KMS-11 (cell line): ENCODE results near the gene CCDC68.

Experiments used
- H2AFZ ChIP-seq: fragments of 200-600 bp; sonication (generic); 2 replicates; pipeline ENCODE4 v1.6.1; 2016; ENCODE audit warnings: antibody characterized with exemption, mixed run types, low read depth
- H3K27ac ChIP-seq: fragments of 200-600 bp; sonication (generic); 2 replicates; pipeline ENCODE4 v1.6.1; 2016; ENCODE audit warnings: mild to moderate bottlenecking, mixed run types
- H3K27me3 ChIP-seq: fragments of 200-600 bp; sonication (generic); 2 replicates; pipeline ENCODE4 v1.6.1; 2017; ENCODE audit warnings: mild to moderate bottlenecking, low read depth, mixed run types, moderate library complexity; ENCODE audit not compliant: insufficient read depth
- H3K36me3 ChIP-seq: fragments of 200-600 bp; sonication (generic); 2 replicates; pipeline ENCODE4 v1.6.1; 2017; ENCODE audit warnings: mild to moderate bottlenecking, mixed run types; ENCODE audit not compliant: insufficient read depth
- H3K4me1 ChIP-seq: fragments of 200-600 bp; sonication (generic); 2 replicates; pipeline ENCODE4 v1.6.1; 2016; ENCODE audit warnings: mild to moderate bottlenecking, low read depth, mixed run types; ENCODE audit not compliant: poor library complexity, severe bottlenecking
- H3K4me2 ChIP-seq: fragments of 200-600 bp; sonication (generic); 2 replicates; pipeline ENCODE4 v1.7.0; 2016; ENCODE audit warnings: mild to moderate bottlenecking, mixed run types
- H3K4me3 ChIP-seq: fragments of 200-600 bp; sonication (generic); IDR thresholded peaks from 2 replicates; pipeline ENCODE4 v1.6.1; 2017; ENCODE audit warnings: low read depth, low read length, mixed read lengths; ENCODE audit not compliant: insufficient read depth
- H3K79me2 ChIP-seq: fragments of 200-600 bp; sonication (generic); 2 replicates; pipeline ENCODE4 v1.6.1; 2016; ENCODE audit warnings: low read depth, mixed run types; ENCODE audit not compliant: insufficient read depth
- H3K9ac ChIP-seq: fragments of 200-600 bp; sonication (generic); 2 replicates; pipeline ENCODE4 v1.6.1; 2016; ENCODE audit warnings: mild to moderate bottlenecking, mixed run types
- H4K20me1 ChIP-seq: fragments of 200-600 bp; sonication (generic); 2 replicates; pipeline ENCODE4 v1.6.1; 2016; ENCODE audit warnings: mild to moderate bottlenecking, mixed run types; ENCODE audit not compliant: insufficient read depth
- CTCF ChIP-seq: fragments of 200-600 bp; sonication (generic); conservative IDR thresholded peaks from 2 replicates; pipeline ENCODE4 v1.6.1; 2017; ENCODE audit warnings: low read depth, mild to moderate bottlenecking, antibody characterized with exemption, low read length, moderate library complexity, mixed read lengths

CCDC68 gene

GRCh38 chr18:54906331-54907185 is 52.7 kb downstream of the CCDC68 start:
- no peak overlapping the region for H3K9ac ChIP-seq
- no peak overlapping the region for H3K4me2 ChIP-seq
- no peaks in the 10 kb centered on the region for H3K36me3 ChIP-seq
- no peaks in the 10 kb centered on the region for H3K27me3 ChIP-seq
- H3K4me1 ChIP-seq, result no peaks in the 10 kb centered on the region
- H3K27ac ChIP-seq, result no peak overlapping the region
- H4K20me1 ChIP-seq, result no peaks in the 10 kb centered on the region
- no peak for TF ChIP-seq CTCF
- H3K4me3 ChIP-seq, result no peak overlapping the region
- no peaks in the 10 kb centered on the region for H3K79me2 ChIP-seq
- no peak overlapping the region for H2AFZ ChIP-seq

GRCh38 chr18:54905629-54906028 is 53.6 kb downstream of the CCDC68 start:
- no peaks in the 10 kb centered on the region for H3K79me2 ChIP-seq
- H3K36me3 ChIP-seq, result no peaks in the 10 kb centered on the region
- TF ChIP-seq CTCF, result no peak
- H3K9ac ChIP-seq, result no peak overlapping the region
- H2AFZ ChIP-seq, result no peak overlapping the region
- no peaks in the 10 kb centered on the region for H3K27me3 ChIP-seq
- no peak overlapping the region for H3K4me2 ChIP-seq
- no peak overlapping the region for H3K27ac ChIP-seq
- H3K4me3 ChIP-seq, result no peak overlapping the region
- H4K20me1 ChIP-seq, result no peaks in the 10 kb centered on the region
- no peaks in the 10 kb centered on the region for H3K4me1 ChIP-seq

GRCh38 chr18:54904581-54904980 is 54.7 kb downstream of the CCDC68 start:
- Histone ChIP-seq H3K27me3 (no peaks in the 10 kb centered on the region), H2AFZ (no peak overlapping the region), H3K9ac (no peak overlapping the region), H4K20me1 (no peaks in the 10 kb centered on the region), H3K36me3 (no peaks in the 10 kb centered on the region), H3K4me3 (no peak overlapping the region), H3K27ac (no peak overlapping the region), H3K4me1 (no peaks in the 10 kb centered on the region), H3K4me2 (no peak overlapping the region), H3K79me2 (no peaks in the 10 kb centered on the region)
- no peak for TF ChIP-seq CTCF

- no peak overlapping the region for H2AFZ ChIP-seq
- H4K20me1 ChIP-seq, result no peaks in the 10 kb centered on the region
- H3K9ac ChIP-seq, result no peak overlapping the region
- no peaks in the 10 kb centered on the region for H3K79me2 ChIP-seq
- H3K27ac ChIP-seq, result no peak overlapping the region
- no peaks in the 10 kb centered on the region for H3K27me3 ChIP-seq
- no peak for TF ChIP-seq CTCF
- no peak overlapping the region for H3K4me2 ChIP-seq
- no peaks in the 10 kb centered on the region for H3K4me1 ChIP-seq
- no peak overlapping the region for H3K4me3 ChIP-seq
- H3K36me3 ChIP-seq, result no peaks in the 10 kb centered on the region
Observed at GRCh38 chr18:54900290-54900689, 59.0 kb downstream of the CCDC68 start.
